Activated T-cell treated with anti-CD3 and anti-CD28 coated beads, Interleukin-2, amount 50 U/mL, for 1 hour (primary cell): Measurements from ENCODE around the gene TEC.

ENCODE experiments used
- DNase-seq: peaks from one replicate; pipeline ENCODE4 v3.0.0-alpha.2; 2020

TEC gene

DNA sequence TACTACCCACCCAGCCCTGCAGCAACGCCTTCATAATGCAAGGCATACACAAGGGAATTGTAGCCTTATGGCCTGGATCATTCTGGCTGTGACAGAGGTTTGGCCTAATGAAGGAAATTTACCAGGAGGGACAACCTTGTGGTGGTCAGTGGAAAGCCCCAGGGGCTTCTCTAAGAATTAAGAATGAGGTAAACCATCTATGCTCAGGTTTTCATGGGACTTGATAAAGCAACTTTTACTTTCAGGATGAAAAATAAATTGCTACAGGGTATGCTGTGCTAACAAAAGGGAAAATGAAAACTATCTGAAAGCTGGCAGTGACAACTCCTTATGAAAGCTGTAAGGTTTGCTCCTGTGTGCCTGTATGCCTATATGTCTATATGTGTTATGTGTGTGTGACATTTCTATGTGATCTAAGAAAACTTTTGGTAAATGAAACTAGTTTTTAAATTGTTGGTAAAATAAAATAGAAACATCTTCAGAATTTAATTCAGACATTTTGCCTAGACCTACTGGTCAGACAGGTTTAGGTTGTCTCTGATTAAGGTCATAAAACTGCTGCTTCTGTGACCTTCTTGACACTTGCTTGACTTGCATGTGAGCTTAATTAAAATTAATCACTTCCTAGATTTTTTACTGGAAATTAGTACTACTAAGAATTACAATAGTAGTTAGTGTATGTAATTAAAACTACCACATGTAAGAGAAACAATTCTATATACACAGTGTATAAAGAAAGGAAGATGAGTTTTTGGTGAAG, 115.7 kb downstream of the TEC start:
- DNase-seq = no peak

DNA sequence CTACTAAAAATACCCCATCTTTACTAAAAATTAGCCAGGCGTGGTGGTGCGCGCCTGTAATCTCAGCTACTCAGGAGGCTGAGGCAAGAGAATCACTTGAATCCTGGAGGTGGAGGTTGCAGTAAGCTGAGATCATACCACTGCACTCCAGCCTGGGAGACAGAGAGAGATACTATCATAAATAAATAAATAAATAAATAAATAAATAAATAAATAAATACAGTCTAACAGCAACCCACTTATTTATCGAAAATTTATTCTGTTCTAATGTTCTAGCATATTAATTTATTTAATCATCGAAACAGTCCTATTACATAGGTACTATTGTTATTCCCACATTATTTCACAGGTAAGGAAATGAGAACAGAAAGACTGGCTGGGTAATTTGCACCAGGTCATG, 117.4 kb downstream of the TEC start:
- DNase-seq = no peak

DNA sequence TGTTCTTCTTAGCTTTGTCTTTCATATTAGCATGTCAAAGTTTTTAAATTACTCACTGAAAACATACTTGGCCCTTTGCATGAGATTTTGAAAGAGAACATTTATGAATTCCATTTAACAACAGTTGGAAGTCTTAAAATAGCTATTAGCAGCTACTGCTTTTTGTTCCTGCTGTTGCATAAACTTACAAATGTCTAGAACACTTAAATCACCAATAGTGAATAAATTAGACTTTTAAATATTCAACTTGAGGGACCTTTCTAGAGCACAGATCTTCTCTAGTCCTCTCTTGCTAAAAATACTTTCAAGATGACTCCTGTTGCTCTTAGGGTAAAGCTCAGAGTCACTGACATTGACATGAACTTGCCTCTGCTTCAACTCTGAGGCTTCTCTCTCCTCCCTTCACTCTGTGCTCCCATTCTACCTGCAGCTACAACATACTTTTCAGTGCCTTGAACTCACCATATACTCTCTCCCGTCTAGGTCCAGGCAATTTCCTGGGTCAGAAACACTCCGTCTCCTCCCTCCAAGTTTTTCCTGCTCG, 119.7 kb downstream of the TEC start:
- no peak for DNase-seq

DNA sequence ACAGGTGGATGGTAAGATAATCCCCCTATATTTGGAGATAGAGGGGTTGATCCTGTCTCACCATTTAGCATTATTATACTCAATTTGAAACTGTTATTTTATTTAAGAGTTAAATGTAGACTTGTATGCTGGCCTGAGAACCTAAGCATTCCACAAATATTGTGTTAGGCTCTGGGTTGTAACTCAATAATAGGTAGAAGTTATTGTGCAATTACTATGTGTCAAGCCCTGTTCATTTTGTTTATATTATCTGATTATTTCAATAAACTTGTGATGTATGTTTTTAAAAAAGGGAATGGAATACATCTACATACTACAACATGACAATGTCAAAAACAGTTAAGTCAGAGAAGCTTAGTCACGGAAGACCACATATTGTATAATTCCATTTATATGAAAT, 122.0 kb downstream of the TEC start:
- DNase-seq = no peak

DNA sequence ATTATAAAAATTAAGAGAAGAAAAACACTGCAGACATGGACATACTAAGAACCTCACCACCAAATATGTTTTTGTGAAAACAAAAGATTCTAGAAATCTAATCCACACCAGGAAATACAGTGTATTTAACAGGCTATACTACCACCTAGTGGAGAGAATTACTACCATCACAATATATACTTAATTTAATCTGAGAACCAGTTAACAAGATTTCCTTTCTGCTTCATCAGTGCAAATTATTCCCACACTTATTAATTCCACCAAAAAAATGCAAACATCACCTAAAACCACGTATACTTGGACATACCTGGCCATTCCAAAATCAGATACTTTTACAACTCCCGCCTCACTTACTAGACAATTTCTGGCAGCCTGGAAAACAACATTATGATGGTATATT, 128.6 kb downstream of the TEC start:
- no peak for DNase-seq

DNA sequence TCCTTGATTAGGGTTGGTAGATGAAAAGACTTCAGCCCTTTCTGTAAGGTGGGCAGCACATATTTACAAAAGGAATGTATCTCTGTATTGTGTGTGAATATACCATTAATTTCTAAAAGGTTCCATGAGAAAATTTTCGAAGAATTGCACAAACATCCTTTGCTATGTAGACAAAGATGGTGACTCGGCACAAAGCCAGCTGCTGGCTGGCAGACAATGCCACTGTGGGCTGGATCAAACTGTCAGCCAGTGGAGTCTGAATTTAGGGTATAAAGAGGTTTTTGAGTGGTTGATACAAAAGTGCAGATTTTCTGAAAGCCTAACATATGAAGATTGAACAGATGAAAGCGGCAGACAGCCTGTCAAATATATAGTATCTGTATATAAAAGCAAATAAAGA, 129.9 kb downstream of the TEC start:
- DNase-seq = peak; percentile 55

DNA sequence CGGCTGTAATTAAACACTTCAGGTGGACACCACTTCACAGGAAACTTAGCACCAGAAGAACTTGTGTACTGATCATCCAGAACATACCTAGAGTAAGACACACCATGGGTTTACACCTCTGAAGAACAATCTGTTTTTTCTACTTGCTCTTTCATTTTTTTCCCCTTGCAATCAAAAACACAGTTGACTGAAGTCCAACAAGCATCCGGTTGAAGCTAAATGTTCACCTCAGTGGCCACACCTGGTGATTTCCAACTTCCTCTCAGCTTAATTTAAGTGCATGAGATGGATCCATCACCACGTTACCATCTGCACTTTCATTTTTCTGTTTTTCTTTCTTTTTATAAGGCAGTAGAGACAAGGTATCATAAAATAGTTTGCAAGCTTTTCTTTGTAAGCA, 130.7 kb downstream of the TEC start:
- no peak for DNase-seq

DNA sequence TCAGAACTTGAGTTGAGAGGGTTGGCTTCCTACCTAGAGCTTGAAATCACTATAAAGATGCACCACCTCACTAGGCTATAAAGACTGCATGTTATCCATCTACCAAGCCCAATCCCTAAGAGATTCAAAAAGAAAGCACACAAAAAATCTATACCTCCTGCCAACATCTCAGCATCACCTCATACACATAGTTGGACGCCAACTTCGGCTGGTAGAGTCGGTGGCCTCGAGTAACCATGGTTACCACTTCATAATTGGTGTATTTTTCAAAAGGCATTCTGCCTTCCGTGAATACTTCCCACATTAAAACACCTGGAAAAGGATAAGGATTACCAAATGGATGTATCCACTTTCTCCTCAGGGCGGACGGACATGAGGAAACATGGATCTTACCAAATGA, 131.1 kb downstream of the TEC start:
- DNase-seq = no peak

DNA sequence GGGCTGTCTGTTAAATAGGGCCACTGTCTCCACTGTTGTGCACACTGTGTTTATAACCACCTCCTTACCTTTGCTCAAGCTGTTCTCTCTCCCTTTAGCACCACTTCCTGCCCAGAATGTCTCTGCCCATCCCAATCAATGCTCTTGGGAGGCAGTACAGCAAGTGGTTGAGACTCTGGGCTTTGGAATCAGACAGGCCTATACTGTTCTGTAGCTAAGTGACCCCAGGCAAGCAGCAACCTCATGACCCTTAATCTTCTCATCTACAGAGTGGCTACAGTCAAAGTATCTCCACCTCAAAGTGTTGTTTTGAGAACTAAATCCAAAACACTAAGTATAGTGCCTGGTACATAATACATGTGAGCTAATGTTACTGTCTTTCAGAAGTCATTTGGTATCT, 131.8 kb downstream of the TEC start:
- DNase-seq = no peak

DNA sequence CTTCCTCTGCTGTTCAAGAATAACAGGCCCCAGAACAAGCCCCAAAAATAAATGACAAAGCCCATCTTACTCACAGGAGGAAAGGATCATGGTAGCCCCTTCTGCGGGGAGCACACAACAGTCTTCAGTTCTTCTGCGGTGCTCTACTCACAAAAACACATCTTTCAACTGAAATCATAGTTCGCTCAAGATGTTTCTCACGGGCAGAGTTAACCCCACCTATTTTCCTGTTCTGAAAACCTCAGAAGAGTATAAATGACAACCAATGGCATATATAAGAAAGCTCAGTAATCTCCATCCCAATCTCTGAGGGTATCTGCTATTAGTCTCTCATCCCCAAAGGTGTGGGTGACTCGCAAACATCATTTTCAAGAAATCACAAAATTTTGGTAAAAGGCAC, 135.6 kb downstream of the TEC start, which contains the start of gene TXK:
TSS of gene TXK (minus strand) at position 170 of the 400 bp plus-strand sequence. CDS start at position 90, 80 bp downstream.
- no peak for DNase-seq

DNA sequence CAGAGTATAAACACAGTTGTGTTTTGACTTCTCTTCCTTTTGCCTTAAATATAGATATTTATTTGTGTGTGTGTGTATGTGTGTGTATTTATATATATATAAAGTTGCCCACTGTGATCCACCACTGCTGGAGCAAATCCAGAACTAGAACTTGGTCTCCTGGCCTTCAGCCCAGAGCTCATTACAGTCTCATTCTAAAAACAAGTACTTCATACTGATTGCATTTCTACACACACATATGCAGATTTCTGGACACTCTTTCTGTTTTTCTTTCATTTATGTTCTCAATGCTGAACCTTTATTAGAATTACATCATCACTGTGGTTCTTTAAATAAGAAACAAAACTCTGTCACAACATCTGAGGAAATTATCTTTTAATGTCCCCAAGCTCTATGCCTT, 136.0 kb downstream of the TEC start:
- DNase-seq = no peak

DNA sequence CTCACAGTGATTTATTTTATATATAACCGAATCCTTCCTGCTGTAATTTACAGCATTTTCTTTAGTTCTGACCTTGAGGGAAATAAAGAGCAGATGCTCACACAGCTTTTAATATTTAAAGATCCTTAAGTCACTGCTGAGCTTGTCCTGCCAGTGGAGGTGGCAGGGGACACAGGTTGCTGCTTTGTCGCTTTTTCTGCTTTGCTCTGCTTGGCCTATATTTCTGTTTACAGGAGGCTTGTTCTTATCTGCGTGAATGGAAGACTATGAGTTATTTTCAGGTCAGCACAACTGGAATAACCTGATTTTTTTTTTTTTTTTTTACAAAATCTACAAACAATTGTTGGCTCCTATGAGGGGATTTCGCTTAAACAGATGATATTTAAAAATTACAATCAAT, 137.9 kb downstream of the TEC start:
- DNase-seq = no peak

DNA sequence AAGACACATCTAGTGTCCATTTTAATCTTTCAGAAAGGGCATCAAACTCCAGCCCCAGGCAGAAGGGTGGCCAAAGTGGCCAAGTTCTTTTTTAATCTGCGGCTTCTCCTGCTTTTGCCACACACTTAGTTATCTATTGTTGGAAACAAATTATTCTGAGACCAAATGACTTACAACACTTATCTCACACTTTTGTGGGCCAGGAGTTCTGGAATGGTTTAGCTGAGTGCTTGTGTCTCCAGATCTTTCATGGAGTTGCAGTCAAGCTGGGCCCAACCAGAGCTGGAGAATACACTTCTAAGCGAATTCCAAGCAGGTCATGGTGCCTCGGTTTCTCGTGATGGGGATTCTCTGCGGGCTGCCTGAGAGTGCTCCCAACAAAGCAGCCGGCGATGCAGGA, 139.5 kb downstream of the TEC start:
- no peak for DNase-seq

DNA sequence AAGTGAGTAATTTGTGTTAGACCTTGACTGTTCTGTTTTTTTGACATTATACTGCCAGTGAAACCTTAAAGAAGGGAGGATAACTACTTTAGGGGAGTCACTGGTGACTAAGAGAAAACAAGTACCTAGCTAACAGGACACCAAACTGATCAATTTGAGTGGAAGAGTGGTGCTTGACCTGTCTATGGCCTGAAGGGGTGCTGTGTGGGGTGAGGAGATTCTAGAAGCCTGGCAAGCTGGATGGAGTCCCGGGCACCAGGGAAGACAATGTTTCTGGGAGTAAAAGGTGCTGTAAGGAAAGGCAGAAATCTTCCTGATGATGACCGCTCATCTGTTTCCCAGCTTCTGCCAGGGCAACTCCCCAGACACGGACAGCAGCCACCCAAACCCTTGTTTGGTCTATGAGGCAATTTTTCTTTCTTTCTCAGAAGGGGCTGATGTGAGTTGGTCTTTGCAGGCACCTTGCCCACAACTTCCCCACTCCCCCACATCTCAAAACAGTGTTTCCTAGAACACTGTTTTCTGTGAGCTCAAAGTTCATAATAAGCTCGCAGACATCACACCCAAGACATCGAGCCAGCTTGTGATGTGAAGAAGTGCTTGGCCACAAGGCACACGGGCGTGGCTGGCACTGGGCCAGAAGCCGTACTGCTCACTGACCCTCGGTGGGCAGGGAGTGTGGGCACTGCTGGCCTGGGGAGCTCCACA, 140.2 kb downstream of the TEC start:
- DNase-seq = peak; percentile 47

DNA sequence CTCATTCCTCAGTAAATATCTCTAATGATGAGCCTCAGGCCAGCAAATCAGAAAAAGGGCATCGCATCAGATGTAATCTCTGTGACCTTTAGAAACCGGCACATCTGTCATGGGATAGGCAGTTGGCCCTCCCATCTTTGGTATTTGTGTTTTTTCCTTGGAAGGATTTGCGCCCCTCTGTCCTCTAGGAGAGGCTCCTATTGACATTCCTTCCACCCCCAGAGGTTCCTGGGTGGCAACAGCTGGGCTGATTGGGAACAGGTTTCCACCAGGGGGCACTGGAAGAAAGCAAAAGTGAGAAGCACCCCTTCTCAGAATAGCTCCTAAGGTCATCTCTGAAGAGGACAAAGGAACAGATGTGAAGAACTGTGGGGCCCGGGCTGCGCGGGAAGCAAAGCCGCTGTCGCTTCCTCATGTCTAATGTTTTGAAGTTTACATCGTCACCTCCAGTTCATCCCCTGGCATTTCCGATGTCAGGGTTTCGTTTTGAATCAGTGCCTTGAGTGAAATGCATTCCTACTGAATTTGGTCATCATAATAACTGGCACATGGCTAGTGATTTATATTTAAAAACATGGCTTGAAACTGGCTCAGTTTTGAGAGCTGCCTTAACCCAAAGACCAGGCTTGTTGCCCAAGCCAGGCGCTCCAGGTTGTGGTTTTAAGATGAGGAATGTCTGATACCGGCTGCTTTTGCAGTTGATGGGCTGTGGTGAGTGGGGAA, 141.8 kb downstream of the TEC start:
- peak; percentile 65 for DNase-seq

DNA sequence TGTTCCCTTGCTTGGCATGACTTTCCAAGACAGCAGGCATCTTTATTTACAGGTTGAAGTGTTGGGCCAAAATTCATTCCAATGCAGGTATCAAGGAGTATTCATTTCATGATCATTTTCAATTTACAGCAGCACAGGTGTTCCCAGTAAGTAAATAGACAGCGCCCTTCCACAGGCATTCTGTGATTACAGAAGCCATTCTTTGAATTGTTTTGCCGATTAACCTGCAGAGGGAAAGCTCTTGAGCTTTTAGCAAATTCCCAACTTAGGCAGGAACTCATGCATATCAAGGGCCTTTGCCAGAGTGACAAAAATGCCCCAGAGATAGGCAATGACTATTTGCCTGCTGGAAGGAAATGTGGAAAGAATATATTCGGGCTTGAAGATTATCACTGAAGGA, 142.4 kb downstream of the TEC start:
- DNase-seq = no peak

DNA sequence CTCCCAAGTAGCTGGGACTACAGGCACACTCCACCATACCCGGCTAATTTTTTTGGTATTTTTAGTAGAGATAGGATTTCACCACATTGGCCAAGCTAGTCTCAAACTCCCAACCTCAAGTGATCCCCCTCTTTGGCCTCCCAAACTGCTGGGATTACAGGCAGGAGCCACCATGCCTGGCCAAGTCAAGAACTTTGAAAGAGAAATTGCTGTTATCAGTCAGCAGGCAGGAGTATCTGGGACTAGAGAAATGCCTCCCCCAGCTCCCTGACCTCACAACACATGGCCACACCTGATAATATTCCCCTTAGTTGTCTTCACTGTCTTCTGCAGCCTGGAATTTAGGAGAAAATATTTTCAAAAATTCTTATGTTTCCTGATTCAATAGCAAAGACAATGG, 143.0 kb downstream of the TEC start:
- DNase-seq = no peak

DNA sequence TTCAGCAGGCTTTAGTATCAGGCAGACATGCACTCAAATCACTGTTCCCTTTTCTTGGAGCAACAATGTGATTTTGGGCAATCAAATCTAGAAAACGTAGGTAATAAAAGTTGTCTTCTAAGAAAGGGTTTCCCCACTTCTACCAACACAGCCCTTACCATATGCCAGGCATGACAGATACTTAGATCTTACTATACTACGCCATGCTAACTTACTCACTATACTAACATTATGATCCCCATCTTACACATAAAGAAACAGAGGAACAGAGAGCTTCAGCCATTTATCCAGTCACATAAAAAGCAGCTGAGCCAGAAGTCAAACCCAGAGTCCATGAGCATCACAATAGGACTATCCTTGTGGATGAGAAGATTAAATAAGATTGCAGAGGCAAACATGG, 144.8 kb downstream of the TEC start:
- DNase-seq = no peak

DNA sequence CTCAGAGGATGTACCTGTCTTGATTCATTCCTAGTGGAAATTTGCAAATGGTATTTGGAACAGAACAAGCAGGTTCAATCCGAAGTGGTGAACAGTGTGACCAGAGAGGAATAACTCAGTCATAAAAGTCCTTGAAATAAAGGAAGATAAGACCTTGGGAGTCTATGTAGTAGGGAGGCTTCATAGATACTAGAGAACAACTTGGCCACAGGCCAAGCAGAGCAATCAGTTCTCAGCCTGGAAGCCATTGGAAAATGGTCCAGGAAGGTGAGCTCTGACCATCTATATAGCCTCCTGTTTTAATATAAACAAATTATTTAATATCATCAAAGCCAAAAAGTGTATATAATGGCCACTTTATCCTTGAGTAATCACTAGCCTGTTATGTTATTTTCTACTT, 146.9 kb downstream of the TEC start:
- DNase-seq = no peak

DNA sequence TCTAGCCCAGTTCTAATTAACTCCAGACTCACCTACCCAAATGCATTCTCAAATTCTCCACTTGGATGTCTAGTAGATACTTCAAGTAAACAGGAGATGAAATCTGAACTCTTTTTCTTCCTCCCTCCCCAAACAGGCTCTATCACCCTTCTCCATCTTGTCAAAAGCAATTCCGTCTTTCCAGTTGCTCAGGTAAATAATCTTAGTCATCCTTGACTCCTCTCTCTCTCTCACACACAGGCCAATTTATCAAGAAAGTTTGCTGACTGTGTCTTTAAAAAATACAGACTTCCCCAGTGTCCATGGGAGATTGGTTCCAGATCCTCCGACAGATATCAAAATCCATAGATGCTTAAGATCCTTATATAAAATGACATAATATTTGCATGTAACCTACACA, 148.5 kb downstream of the TEC start:
- no peak for DNase-seq

DNA sequence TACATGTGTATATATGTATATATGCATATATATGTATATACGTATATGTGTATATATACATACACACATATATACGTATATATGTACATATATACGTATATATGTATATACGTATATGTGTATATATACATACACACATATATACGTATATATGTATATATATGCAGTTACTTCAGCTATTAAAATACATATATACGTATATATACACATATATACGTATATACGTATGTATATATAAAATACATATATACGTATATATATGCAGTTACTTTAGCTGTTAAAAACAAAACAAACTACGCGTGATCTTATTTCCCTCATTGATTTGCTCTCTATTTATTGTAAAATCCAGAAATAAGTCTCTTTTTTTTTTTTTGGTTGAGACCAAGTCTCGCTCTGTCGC, 149.5 kb downstream of the TEC start:
- DNase-seq = no peak

DNA sequence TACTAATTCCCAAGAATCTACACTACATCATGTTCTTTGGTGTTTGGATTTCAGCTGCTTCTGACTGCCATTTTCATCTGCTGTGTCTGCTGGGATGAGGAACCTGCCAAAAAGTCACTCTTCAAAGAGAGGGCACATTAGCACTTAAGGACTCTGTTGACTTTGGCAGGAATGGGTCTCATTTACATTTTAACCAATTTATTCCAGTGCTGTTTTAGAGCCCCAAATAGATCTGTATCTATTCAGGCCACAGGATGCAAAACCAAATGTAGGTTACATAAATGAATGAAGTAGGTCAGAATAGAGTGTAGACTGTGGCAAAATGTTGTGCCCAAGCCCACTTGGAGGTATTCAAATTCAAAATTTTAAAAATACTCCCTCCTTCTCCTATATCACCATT, 150.0 kb downstream of the TEC start:
- DNase-seq = no peak

DNA sequence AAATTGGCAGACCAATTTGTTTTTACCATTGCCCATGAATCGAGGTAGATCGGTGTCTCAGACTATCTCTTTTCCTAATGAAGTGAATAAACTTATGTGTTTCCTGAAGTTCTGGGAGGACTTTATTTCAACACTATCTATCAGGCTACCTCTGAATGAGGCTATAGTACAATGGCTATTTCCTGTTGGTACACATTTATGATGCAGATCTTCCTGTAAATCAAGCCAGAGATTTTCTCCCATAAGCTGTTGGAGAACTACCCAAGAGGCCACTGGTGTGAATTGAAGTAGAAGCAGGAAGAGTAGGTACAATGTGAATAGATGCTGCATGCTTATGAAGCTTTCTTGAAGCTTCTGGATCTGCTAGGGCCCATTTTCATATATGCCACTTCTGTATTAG, 151.6 kb downstream of the TEC start:
- no peak for DNase-seq

DNA sequence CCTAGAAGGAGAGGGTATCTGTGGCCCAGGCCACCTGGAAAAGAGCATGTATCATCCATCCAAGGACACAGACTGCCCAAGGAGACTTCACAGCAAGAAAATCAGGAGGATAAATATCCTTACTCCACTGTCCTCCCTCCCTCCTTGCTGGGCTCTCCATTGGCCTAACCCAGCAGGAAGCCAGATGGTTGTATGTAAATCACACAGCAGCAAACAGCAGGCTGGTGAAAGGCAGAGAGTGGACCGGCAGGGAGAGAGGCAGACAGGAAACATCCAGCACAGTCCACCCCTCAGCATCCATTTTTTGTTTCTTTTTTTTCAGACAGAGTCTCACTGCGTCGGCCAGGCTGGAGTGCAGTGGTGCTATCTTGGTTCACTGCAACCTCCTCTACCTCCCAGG, 153.1 kb downstream of the TEC start:
- DNase-seq = no peak
